Left ventricle myocardium inferior (tissue), 1 donor: ENCODE results near the gene TSPAN14. TPM values are rescaled to one million over a fixed set of nuclear protein-coding genes. Genes with fewer than 3 reads are reported as not detected.

ENCODE experiments used
- DNase-seq: peaks from one replicate; pipeline ENCODE4 v3.0.0-alpha.2; 2020
- H3K27ac ChIP-seq: fragments of 200-600 bp; replicated peaks from 2 replicates; pipeline ENCODE4 v1.8.0; 2021
- H3K27me3 ChIP-seq: fragments of 200-600 bp; 2 replicates; pipeline ENCODE4 v1.8.0; 2021; ENCODE audit warnings: low read depth
- H3K36me3 ChIP-seq: fragments of 200-600 bp; 2 replicates; pipeline ENCODE4 v1.8.0; 2021
- H3K4me1 ChIP-seq: fragments of 200-600 bp; 2 replicates; pipeline ENCODE4 v1.8.0; 2021
- H3K4me3 ChIP-seq: fragments of 200-600 bp; 2 replicates; pipeline ENCODE4 v1.8.0; 2021; ENCODE audit warnings: mild to moderate bottlenecking, moderate library complexity
- H3K9me3 ChIP-seq: fragments of 200-600 bp; replicated peaks from 2 replicates; pipeline ENCODE4 v1.8.0; 2021
- CTCF ChIP-seq: fragments of 200-600 bp; IDR thresholded peaks from 2 replicates; pipeline ENCODE4 v1.8.0; 2021; ENCODE audit warnings: antibody characterized with exemption, mild to moderate bottlenecking, borderline replicate concordance
- intact Hi-C: fragments of 100-400 bp; cut with micrococcal nuclease; formaldehyde crosslinking; loops from one replicate; pipeline ENCODE4 v1.11.0; 2022
- total RNA-seq: library from RNA; stranded (reverse); fragmentation: NEBNext Ultra II Directional; extraction: Animal tissue kit (Norgen Biotek cat#: 25700); gene quantifications from one replicate; pipeline ENCODE4 v1.2.1, GENCODE V29; 2021
- donor health status: DM: no; HTN: yes; CAD: no; lungs with severe emphysema.

TSPAN14 gene
- total RNA-seq, 1 donor from 2014 or later: 33.4 TPM

- intact Hi-C loops: no loop called here
- Histone ChIP-seq H3K27ac (peak within 1 kb of the TSS; percentile 96), H3K4me1 (peaks cover 65% of the 10 kb centered on the region), H3K36me3 (no peaks in the 10 kb centered on the region), H3K9me3 (no peaks in the 10 kb centered on the region), H3K4me3 (peak within 1 kb of the TSS; percentile 95), H3K27me3 (no peaks in the 10 kb centered on the region)
- peak; percentile 92 for DNase-seq
- peak; percentile 17 for TF ChIP-seq CTCF
Measured at GRCh38 chr10:80408242-80409101, 45.6 kb upstream of the TSPAN14 start, which contains the start of gene PRXL2A. PRXL2A (plus strand) TSS chr10:80408551; CDS start chr10:80420468, 11,917 bp downstream.

- TF ChIP-seq CTCF: no peak
- DNase-seq: no peak
- peaks cover 71% of the 10 kb centered on the region for H3K4me1 ChIP-seq
- H3K27ac ChIP-seq: peak overlapping the region; percentile 96
- H3K4me3 ChIP-seq: peak overlapping the region; percentile 95
- intact Hi-C loops: no loop called here
- H3K9me3 ChIP-seq: no peaks in the 10 kb centered on the region
- no peaks in the 10 kb centered on the region for H3K27me3 ChIP-seq
- H3K36me3 ChIP-seq: no peaks in the 10 kb centered on the region
Measured at GRCh38 chr10:80409121-80409520, 45.0 kb upstream of the TSPAN14 start.

- intact Hi-C loops: no loop called here
- Histone ChIP-seq H3K27me3 (no peaks in the 10 kb centered on the region), H3K9me3 (no peaks in the 10 kb centered on the region), H3K4me3 (peak overlapping the region; percentile 95), H3K4me1 (peaks cover 81% of the 10 kb centered on the region), H3K27ac (peak overlapping the region; percentile 96), H3K36me3 (no peaks in the 10 kb centered on the region)
- DNase-seq: no peak
- TF ChIP-seq CTCF: no peak
Measured at GRCh38 chr10:80410122-80410521, 44.0 kb upstream of the TSPAN14 start.

- Histone ChIP-seq H3K27ac (peak overlapping the region; percentile 96), H3K4me1 (peaks cover 87% of the 10 kb centered on the region), H3K36me3 (no peaks in the 10 kb centered on the region), H3K9me3 (no peaks in the 10 kb centered on the region), H3K4me3 (peak overlapping the region; percentile 95), H3K27me3 (no peaks in the 10 kb centered on the region)
- DNase-seq: no peak
- no peak for TF ChIP-seq CTCF
- intact Hi-C loops: no loop called here
Measured at GRCh38 chr10:80410578-80411145, 43.4 kb upstream of the TSPAN14 start.

GRCh38 chr10:80411267-80411668 lies 42.8 kb upstream of the TSPAN14 start:
- DNase-seq: peak; percentile 48
- H3K4me1 ChIP-seq: peaks cover 87% of the 10 kb centered on the region
- no peaks in the 10 kb centered on the region for H3K27me3 ChIP-seq
- intact Hi-C loops: no loop called here
- no peaks in the 10 kb centered on the region for H3K36me3 ChIP-seq
- peak overlapping the region; percentile 96 for H3K27ac ChIP-seq
- H3K9me3 ChIP-seq: no peaks in the 10 kb centered on the region
- no peak overlapping the region for H3K4me3 ChIP-seq
- TF ChIP-seq CTCF: no peak
